DMS 273 (cell line): ENCODE measurements around the gene OR2T29.
"Not testable (repeated sequence)": the region's sequence is repeated elsewhere in the genome, so short reads cannot be mapped to it uniquely, and the experiment has no call there.

ENCODE experiments used
- DNase-seq: peaks from one replicate; lab custom pipeline; 2025; ENCODE audit not compliant: unreplicated experiment; lab: John Stamatoyannopoulos, UW

The OR2T29 gene

GRCh38 chr1:248521856-248522255, 40.7 kb downstream of the OR2T29 start:
- no peak for DNase-seq

- DNase-seq: not testable (repeated sequence)
These were observed 52.4 kb downstream of the OR2T29 start for GRCh38 chr1:248510217-248510616.

- not testable (repeated sequence) for DNase-seq
These were observed 54.8 kb downstream of the OR2T29 start, which contains the start of gene OR2G6 for GRCh38 chr1:248507773-248508172. Gene OR2G6, plus strand, starts transcription at chr1:248508073. Its CDS starts 13,574 bp downstream, at chr1:248521647.
